Bladder microvascular endothelial cell (primary cell): Measurements from ENCODE around the gene TBR1. TPM values are rescaled to one million over a fixed set of nuclear protein-coding genes. Genes with fewer than 3 reads are reported as not detected.

ENCODE experiments used
- total RNA-seq: library from RNA; depleted of rRNA; stranded (reverse); fragments of >200 nt; gene quantifications from 2 replicates; pipeline ENCODE4 v1.2.3, GENCODE V29; 2014

The TBR1 gene
- under 0.01 TPM in 1 of 2 replicates, not detected in the other for total RNA-seq

GRCh38 chr2:161415987-161416707 lies at the start of gene TBR1:
Gene TBR1 (plus strand): TSS chr2:161416297. CDS start chr2:161416411, 114 bp downstream.

Other genes with a start within 250 kb of the TBR1 start
- 62.3 and 98.2 TPM in 2 replicates for gene PSMD14, start 107.9 kb upstream of the TBR1 start, total RNA-seq
- gene SLC4A10, start 208.1 kb downstream of the TBR1 start, total RNA-seq: not detected in 2 replicates